ENCODE data around the gene NEURL3.

GRCh38 chr2:96498021-96498431 lies 7.1 kb downstream of the NEURL3 start:
- TF ChIP-seq POLR2A (IDR thresholded peaks at IDR 0.05), result no peak
- no peak for TF ChIP-seq CTCF (IDR thresholded peaks at IDR 0.05 in 4 of 5, conservative IDR thresholded peaks at IDR 0.05 in 1 of 5)

All from gastrocnemius medialis (tissue), 4 donors.